SK-N-SH (cell line): ENCODE measurements around the gene MCUR1.

ENCODE experiments used
- EP300 ChIP-seq, 2 experiments: IDR thresholded peaks; 2 replicates each; pipeline versions ENCODE4 v1.4.0 to v1.6.1; 2012; ENCODE audit warnings: borderline replicate concordance in 1 of 2, low read depth in 1 of 2, low read length in 1 of 2
- EZH2phosphoT487 ChIP-seq: fragments of 200-600 bp; sonication (generic); IDR thresholded peaks from 2 replicates; pipeline ENCODE4 v1.6.1; 2017; ENCODE audit warnings: low read depth, mixed run types, mild to moderate bottlenecking, antibody characterized with exemption, moderate library complexity, borderline replicate concordance
- FOSL2 ChIP-seq: IDR thresholded peaks from 2 replicates; pipeline ENCODE4 v1.4.0; 2012; ENCODE audit warnings: low read depth, mild to moderate bottlenecking, moderate library complexity, borderline replicate concordance
- FOXJ3 ChIP-seq: sonication (generic); formaldehyde crosslinking; IDR thresholded peaks from 2 replicates; pipeline ENCODE4 v1.5.1; 2020; ENCODE audit warnings: mild to moderate bottlenecking, missing genetic modification reagents
- GATA2 ChIP-seq: sonication (generic); formaldehyde crosslinking; IDR thresholded peaks from 2 replicates; pipeline ENCODE4 v1.5.0; 2020; ENCODE audit warnings: mild to moderate bottlenecking, missing genetic modification reagents
- MXI1 ChIP-seq: IDR thresholded peaks from 2 replicates; pipeline ENCODE4 v1.6.1; 2012; ENCODE audit warnings: mild to moderate bottlenecking, low read depth, low read length, improper control_type of control experiment
- POLR2AphosphoS5 ChIP-seq: IDR thresholded peaks from 2 replicates; pipeline ENCODE4 v1.6.1; 2012; ENCODE audit warnings: low read depth, low read length
- RAD21 ChIP-seq: IDR thresholded peaks from 2 replicates; pipeline ENCODE4 v1.6.1; 2012; ENCODE audit warnings: mild to moderate bottlenecking, low read length
- TAF1 ChIP-seq: IDR thresholded peaks from 2 replicates; pipeline ENCODE4 v1.6.1; 2012; ENCODE audit warnings: low read depth, mild to moderate bottlenecking, low read length, moderate library complexity, borderline replicate concordance
- YY1 ChIP-seq: IDR thresholded peaks from 2 replicates; pipeline ENCODE4 v1.4.0; 2012; ENCODE audit warnings: low read depth, mild to moderate bottlenecking
- TF ChIP-seq, protein P1 (sequence below): fragments of 200-600 bp; sonication (generic); IDR thresholded peaks from 2 replicates; pipeline ENCODE4 v1.6.1; 2017; ENCODE audit warnings: antibody characterized with exemption, mild to moderate bottlenecking, moderate library complexity
- TF ChIP-seq, protein P2 (sequence below): IDR thresholded peaks from 2 replicates; pipeline ENCODE4 v1.6.1; 2012; ENCODE audit warnings: mild to moderate bottlenecking, low read depth, low read length, moderate library complexity
- TF ChIP-seq, protein P3 (sequence below): IDR thresholded peaks from 2 replicates; pipeline ENCODE4 v1.4.0; 2012; ENCODE audit warnings: low read depth

DNA sequence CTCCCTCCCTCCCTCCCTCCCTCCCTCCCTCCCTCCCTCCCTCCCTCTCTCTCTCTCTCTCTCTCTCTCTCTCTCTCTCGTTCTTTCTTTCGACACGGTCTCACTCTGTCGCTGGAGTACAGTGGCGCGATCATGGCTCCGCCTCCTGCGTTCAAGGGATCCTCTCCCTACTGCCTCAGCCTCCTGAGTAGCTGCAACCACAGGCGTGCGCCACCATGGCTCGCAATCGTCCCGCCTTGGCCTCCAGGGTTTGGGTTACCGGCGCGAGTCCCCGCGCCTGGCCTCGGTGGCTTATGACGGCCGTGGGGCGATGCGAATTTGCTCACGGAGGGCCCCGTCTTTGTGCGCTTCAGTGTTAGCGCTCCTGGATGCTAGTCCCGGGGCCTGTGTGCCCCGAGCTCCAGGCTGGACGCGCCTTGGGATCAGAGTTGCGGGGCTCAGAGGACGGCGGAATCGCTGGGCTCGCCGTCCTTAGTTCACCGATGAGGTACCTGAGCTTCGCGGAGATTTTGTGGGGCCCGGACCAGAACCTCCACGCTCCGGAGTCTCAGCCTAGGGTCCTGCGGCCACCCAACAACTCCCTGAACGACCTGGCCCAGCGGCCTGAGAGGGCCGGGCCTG is 45.2 kb downstream of the MCUR1 start:
- no peak for TF ChIP-seq RAD21
- TF ChIP-seq, protein P1, sequence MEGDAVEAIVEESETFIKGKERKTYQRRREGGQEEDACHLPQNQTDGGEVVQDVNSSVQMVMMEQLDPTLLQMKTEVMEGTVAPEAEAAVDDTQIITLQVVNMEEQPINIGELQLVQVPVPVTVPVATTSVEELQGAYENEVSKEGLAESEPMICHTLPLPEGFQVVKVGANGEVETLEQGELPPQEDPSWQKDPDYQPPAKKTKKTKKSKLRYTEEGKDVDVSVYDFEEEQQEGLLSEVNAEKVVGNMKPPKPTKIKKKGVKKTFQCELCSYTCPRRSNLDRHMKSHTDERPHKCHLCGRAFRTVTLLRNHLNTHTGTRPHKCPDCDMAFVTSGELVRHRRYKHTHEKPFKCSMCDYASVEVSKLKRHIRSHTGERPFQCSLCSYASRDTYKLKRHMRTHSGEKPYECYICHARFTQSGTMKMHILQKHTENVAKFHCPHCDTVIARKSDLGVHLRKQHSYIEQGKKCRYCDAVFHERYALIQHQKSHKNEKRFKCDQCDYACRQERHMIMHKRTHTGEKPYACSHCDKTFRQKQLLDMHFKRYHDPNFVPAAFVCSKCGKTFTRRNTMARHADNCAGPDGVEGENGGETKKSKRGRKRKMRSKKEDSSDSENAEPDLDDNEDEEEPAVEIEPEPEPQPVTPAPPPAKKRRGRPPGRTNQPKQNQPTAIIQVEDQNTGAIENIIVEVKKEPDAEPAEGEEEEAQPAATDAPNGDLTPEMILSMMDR: no peak
- no peak for TF ChIP-seq POLR2AphosphoS5
- TF ChIP-seq EZH2phosphoT487: no peak
- no peak for TF ChIP-seq YY1
- no peak for TF ChIP-seq EP300 (IDR thresholded peaks at IDR 0.05; ENCODE audit: borderline replicate concordance in 1 of 2, low read depth in 1 of 2, low read length in 1 of 2)
- TF ChIP-seq, protein P2, sequence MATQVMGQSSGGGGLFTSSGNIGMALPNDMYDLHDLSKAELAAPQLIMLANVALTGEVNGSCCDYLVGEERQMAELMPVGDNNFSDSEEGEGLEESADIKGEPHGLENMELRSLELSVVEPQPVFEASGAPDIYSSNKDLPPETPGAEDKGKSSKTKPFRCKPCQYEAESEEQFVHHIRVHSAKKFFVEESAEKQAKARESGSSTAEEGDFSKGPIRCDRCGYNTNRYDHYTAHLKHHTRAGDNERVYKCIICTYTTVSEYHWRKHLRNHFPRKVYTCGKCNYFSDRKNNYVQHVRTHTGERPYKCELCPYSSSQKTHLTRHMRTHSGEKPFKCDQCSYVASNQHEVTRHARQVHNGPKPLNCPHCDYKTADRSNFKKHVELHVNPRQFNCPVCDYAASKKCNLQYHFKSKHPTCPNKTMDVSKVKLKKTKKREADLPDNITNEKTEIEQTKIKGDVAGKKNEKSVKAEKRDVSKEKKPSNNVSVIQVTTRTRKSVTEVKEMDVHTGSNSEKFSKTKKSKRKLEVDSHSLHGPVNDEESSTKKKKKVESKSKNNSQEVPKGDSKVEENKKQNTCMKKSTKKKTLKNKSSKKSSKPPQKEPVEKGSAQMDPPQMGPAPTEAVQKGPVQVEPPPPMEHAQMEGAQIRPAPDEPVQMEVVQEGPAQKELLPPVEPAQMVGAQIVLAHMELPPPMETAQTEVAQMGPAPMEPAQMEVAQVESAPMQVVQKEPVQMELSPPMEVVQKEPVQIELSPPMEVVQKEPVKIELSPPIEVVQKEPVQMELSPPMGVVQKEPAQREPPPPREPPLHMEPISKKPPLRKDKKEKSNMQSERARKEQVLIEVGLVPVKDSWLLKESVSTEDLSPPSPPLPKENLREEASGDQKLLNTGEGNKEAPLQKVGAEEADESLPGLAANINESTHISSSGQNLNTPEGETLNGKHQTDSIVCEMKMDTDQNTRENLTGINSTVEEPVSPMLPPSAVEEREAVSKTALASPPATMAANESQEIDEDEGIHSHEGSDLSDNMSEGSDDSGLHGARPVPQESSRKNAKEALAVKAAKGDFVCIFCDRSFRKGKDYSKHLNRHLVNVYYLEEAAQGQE: no peak
- TF ChIP-seq MXI1: no peak
- TF ChIP-seq TAF1: no peak
- TF ChIP-seq FOSL2: no peak
- TF ChIP-seq, protein P3, sequence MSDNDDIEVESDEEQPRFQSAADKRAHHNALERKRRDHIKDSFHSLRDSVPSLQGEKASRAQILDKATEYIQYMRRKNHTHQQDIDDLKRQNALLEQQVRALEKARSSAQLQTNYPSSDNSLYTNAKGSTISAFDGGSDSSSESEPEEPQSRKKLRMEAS: no peak
- no peak for TF ChIP-seq GATA2
- no peak for TF ChIP-seq FOXJ3 (CRISPR knock-in tag)
